Measurements from ENCODE around the gene PRKCA.
A peak's percentile ranks its signal among the peaks of the same experiment; 100 is the strongest.

Gene PRKCA

DNA sequence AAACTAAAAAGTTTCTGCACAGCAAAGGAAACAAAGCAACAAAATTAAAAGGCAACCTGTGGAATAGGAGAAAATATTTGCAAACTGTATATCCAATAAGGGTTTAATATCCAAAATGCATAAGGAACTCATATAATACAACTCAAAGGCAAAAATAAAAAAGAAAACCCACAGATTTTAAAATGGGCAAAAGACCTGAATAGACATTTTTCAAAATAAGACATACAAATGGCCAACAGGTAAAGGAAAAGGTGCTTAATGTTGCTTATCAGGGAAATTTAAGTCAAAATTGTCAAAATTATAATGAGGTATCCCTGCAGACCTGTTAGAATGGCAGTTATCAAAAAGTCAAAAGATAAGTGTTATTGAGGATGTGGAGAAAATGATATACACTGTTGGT is 399.0 kb downstream of the PRKCA start (continued):
- TF ChIP-seq, protein P1, sequence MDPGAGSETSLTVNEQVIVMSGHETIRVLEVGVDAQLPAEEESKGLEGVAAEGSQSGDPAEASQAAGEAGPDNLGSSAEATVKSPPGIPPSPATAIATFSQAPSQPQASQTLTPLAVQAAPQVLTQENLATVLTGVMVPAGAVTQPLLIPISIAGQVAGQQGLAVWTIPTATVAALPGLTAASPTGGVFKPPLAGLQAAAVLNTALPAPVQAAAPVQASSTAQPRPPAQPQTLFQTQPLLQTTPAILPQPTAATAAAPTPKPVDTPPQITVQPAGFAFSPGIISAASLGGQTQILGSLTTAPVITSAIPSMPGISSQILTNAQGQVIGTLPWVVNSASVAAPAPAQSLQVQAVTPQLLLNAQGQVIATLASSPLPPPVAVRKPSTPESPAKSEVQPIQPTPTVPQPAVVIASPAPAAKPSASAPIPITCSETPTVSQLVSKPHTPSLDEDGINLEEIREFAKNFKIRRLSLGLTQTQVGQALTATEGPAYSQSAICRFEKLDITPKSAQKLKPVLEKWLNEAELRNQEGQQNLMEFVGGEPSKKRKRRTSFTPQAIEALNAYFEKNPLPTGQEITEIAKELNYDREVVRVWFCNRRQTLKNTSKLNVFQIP (CRISPR knock-in tag; IDR thresholded peaks at IDR 0.05; ENCODE audit: borderline replicate concordance, low read depth) = no peak

DNA sequence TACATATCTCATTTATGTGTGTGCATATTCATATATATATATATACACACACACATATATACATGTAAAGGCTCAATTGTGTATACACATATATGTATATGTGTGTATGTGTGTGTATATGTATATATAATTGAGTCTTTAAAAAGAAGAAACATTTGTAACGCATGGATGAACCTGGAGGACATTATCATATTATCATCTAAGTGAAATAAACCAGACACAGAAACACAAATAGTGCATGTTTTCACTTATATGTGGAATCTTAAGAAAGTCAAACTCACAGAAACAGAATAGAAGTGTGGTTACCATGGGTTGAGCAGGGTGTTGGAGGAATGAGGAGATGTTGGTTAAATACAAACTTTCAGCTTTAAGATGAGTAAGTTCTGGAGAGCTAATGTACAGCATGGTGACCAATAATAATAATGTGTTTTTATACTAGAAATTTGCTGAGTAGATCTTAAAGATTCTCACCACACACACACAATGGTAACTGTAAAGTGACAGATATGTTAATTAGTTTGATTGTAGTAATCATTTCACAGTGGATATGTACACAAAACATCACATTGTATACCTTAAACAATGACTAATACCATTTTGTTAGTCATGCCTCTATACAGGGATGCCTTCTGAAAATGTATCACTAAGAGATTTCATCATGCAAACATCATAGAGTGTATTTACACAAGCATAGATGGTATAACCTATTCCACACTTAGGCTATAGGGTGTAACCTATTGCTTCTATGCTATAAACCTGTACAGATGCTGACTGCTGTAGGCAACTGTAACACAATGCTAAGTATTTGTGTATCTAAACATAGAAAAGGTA is 399.9 kb downstream of the PRKCA start:
- TF ChIP-seq GLIS3 (CRISPR knock-in tag; IDR thresholded peaks at IDR 0.05) = no peak
- TF ChIP-seq ZC3H10 (CRISPR knock-in tag; IDR thresholded peaks at IDR 0.05) = no peak
- TF ChIP-seq TCF4 (CRISPR knock-in tag; IDR thresholded peaks at IDR 0.05; ENCODE audit: borderline replicate concordance) = peak; percentile 60; the same call in 1 of the 2 replicates
- TF ChIP-seq CSRNP3 (CRISPR knock-in tag; IDR thresholded peaks at IDR 0.05) = no peak
- TF ChIP-seq BACH2 (CRISPR knock-in tag; IDR thresholded peaks at IDR 0.05; ENCODE audit: borderline replicate concordance) = no peak
- ATAC-seq = no peak

DNA sequence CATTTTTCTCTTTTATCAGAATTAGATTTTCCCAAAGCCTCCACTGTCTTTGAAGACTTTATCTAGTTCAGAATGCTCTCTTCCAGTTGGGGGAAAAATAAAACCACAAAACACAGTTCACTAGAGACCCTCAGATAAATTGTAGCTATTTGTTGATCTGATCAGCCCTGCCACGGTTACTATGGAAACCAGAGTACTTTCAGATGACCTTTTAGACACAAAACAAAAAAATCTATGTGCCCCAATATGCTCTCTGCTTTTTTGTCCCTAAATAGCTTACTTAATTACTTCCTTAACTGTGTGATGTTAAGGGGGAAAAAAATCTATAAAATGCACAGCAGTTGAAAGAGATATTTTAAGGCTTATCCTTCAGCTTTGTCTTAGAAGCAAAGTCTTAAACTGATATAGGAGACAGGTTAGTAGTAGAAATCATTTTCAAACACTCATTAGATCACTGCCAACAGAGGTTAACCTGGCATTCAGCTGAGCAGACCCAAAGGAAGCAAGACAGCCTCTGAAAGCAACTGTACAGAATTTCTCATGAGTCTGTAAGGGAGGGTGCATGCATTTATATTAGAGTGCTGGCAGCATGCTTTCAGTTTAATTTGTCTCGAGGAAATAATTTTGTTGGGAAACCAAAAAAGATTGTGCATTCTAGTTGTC is 402.6 kb downstream of the PRKCA start:
- TF ChIP-seq, protein P1 (CRISPR knock-in tag; IDR thresholded peaks at IDR 0.05; ENCODE audit: borderline replicate concordance, low read depth) = no peak
- no peak for TF ChIP-seq ZNF565 (CRISPR knock-in tag; conservative IDR thresholded peaks at IDR 0.05; ENCODE audit: low read depth)
- no peak for TF ChIP-seq PPARA (CRISPR knock-in tag; IDR thresholded peaks at IDR 0.05; ENCODE audit: borderline replicate concordance)
- no peak for TF ChIP-seq ISL1 (CRISPR knock-in tag; IDR thresholded peaks at IDR 0.05)
- no peak for TF ChIP-seq CREB5 (CRISPR knock-in tag; IDR thresholded peaks at IDR 0.05; ENCODE audit: low read depth)
- no peak for TF ChIP-seq ZNF8 (CRISPR knock-in tag; IDR thresholded peaks at IDR 0.05)
- TF ChIP-seq OSR1 (CRISPR knock-in tag; IDR thresholded peaks at IDR 0.05) = no peak
- no peak for TF ChIP-seq ZC3H10 (CRISPR knock-in tag; IDR thresholded peaks at IDR 0.05)
- no peak for ATAC-seq

GRCh38 chr17:66706851-66707450 is 404.5 kb downstream of the PRKCA start:
- TF ChIP-seq BACH2 (CRISPR knock-in tag; IDR thresholded peaks at IDR 0.05; ENCODE audit: borderline replicate concordance) (no peak), ESRRG (CRISPR knock-in tag; IDR thresholded peaks at IDR 0.05) (no peak), GLIS3 (CRISPR knock-in tag; IDR thresholded peaks at IDR 0.05) (no peak), ZNF565 (CRISPR knock-in tag; conservative IDR thresholded peaks at IDR 0.05; ENCODE audit: low read depth) (no peak), CSDC2 (CRISPR knock-in tag; IDR thresholded peaks at IDR 0.05) (no peak), SNAI2 (CRISPR knock-in tag; IDR thresholded peaks at IDR 0.05) (no peak), ZC3H10 (CRISPR knock-in tag; IDR thresholded peaks at IDR 0.05) (no peak), ZNF8 (CRISPR knock-in tag; IDR thresholded peaks at IDR 0.05) (no peak), ZFP30 (CRISPR knock-in tag; IDR thresholded peaks at IDR 0.05) (no peak), TCF4 (CRISPR knock-in tag; IDR thresholded peaks at IDR 0.05; ENCODE audit: borderline replicate concordance) (no peak), ZNF70 (CRISPR knock-in tag; IDR thresholded peaks at IDR 0.05) (no peak), ISL1 (CRISPR knock-in tag; IDR thresholded peaks at IDR 0.05) (no peak), ARNTL (CRISPR knock-in tag; IDR thresholded peaks at IDR 0.05; ENCODE audit: borderline replicate concordance, low read depth) (no peak), ZFP3 (CRISPR knock-in tag; IDR thresholded peaks at IDR 0.05) (no peak), CREB5 (CRISPR knock-in tag; IDR thresholded peaks at IDR 0.05; ENCODE audit: low read depth) (no peak), OSR1 (CRISPR knock-in tag; IDR thresholded peaks at IDR 0.05) (no peak)
- TF ChIP-seq, protein P1 (CRISPR knock-in tag; IDR thresholded peaks at IDR 0.05; ENCODE audit: borderline replicate concordance, low read depth) = no peak
- TF ChIP-seq, protein P2, sequence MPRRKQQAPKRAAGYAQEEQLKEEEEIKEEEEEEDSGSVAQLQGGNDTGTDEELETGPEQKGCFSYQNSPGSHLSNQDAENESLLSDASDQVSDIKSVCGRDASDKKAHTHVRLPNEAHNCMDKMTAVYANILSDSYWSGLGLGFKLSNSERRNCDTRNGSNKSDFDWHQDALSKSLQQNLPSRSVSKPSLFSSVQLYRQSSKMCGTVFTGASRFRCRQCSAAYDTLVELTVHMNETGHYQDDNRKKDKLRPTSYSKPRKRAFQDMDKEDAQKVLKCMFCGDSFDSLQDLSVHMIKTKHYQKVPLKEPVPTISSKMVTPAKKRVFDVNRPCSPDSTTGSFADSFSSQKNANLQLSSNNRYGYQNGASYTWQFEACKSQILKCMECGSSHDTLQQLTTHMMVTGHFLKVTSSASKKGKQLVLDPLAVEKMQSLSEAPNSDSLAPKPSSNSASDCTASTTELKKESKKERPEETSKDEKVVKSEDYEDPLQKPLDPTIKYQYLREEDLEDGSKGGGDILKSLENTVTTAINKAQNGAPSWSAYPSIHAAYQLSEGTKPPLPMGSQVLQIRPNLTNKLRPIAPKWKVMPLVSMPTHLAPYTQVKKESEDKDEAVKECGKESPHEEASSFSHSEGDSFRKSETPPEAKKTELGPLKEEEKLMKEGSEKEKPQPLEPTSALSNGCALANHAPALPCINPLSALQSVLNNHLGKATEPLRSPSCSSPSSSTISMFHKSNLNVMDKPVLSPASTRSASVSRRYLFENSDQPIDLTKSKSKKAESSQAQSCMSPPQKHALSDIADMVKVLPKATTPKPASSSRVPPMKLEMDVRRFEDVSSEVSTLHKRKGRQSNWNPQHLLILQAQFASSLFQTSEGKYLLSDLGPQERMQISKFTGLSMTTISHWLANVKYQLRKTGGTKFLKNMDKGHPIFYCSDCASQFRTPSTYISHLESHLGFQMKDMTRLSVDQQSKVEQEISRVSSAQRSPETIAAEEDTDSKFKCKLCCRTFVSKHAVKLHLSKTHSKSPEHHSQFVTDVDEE (CRISPR knock-in tag; IDR thresholded peaks at IDR 0.05) = no peak
- no peak for ATAC-seq
